RKO (cell line): ENCODE measurements around the gene LRP10.
"Not testable (repeated sequence)": the region's sequence is repeated elsewhere in the genome, so short reads cannot be mapped to it uniquely, and the experiment has no call there.

Source experiments
- DNase-seq: peaks from one replicate; pipeline ENCODE4 v3.0.0-alpha.2; 2016; ENCODE audit warnings: low spot score

The LRP10 gene

GRCh38 chr14:22871224-22872032 lies at the start of gene LRP10:
TSS of gene LRP10 (plus strand) at chr14:22871740. CDS start at chr14:22872304, 564 bp downstream.
- peak; percentile 95 for DNase-seq

GRCh38 chr14:22822016-22822570 lies 49.4 kb upstream of the LRP10 start:
- DNase-seq, result no peak

GRCh38 chr14:22822571-22823098 lies 48.9 kb upstream of the LRP10 start:
- DNase-seq, result no peak

GRCh38 chr14:22824711-22825359 lies 46.7 kb upstream of the LRP10 start:
- peak; percentile 85 for DNase-seq

GRCh38 chr14:22829076-22829660 lies 42.4 kb upstream of the LRP10 start:
- not testable (repeated sequence) for DNase-seq

GRCh38 chr14:22829661-22830442 lies 41.7 kb upstream of the LRP10 start, which contains the start of gene MRPL52:
TSS of gene MRPL52 (plus strand) at chr14:22829887. CDS start at chr14:22829913, 26 bp downstream.
- peak; percentile 93 for DNase-seq

GRCh38 chr14:22830443-22831010 lies 41.0 kb upstream of the LRP10 start:
- peak; percentile 45 for DNase-seq

- DNase-seq, result no peak
Observed at GRCh38 chr14:22835505-22835904, 36.0 kb upstream of the LRP10 start.

- DNase-seq, result peak; percentile 65
Observed at GRCh38 chr14:22836301-22837113, 35.0 kb upstream of the LRP10 start, which contains the start of gene MMP14. TSS of gene MMP14 (plus strand) at chr14:22836585. CDS start at chr14:22836818, 233 bp downstream.

- peak; percentile 61 for DNase-seq
Observed at GRCh38 chr14:22837114-22837749, 34.3 kb upstream of the LRP10 start.

GRCh38 chr14:22837750-22838538 lies 33.6 kb upstream of the LRP10 start:
- DNase-seq, result no peak

GRCh38 chr14:22838631-22839041 lies 32.9 kb upstream of the LRP10 start:
- DNase-seq, result no peak

- DNase-seq, result no peak
Observed at GRCh38 chr14:22839159-22839779, 32.3 kb upstream of the LRP10 start.

GRCh38 chr14:22841311-22841710 lies 30.2 kb upstream of the LRP10 start:
- DNase-seq, result no peak

- DNase-seq, result no peak
Observed at GRCh38 chr14:22841769-22842168, 29.8 kb upstream of the LRP10 start.

GRCh38 chr14:22842211-22843122 lies 29.1 kb upstream of the LRP10 start:
- no peak for DNase-seq
